Spleen (tissue), 11 donors: Measurements from ENCODE around the gene KCTD1. TPM values are rescaled to one million over a fixed set of nuclear protein-coding genes. Genes with fewer than 3 reads are reported as not detected.

Experiments used
- DNase-seq: peaks from one replicate; pipeline ENCODE4 v3.0.0-alpha.2; 2020
- H3K27ac ChIP-seq, 8 donors: fragments of 200-600 bp; sonication (generic) in 7 of 8; 1 replicate in 4 of 8; 2 replicates in 4 of 8; pipeline versions ENCODE4 v1.5.0 to v1.8.0; 2016 to 2021; ENCODE audit warnings: inconsistent platforms in 4 of 8, mild to moderate bottlenecking in 4 of 8, moderate library complexity in 1 of 8
- H3K27me3 ChIP-seq, 7 donors: fragments of 200-600 bp; sonication (generic) in 6 of 7; replicated peaks in 1 of 7; 1 replicate in 4 of 7; 2 replicates in 3 of 7; pipeline versions ENCODE4 v1.5.0 to v1.8.0; 2016 to 2021; ENCODE audit warnings: inconsistent platforms in 3 of 7, mild to moderate bottlenecking in 1 of 7
- H3K36me3 ChIP-seq, 6 donors: fragments of 200-600 bp; sonication (generic) in 5 of 6; 1 replicate in 4 of 6; 2 replicates in 2 of 6; pipeline versions ENCODE4 v1.5.0 to v1.8.0; 2016 to 2021; ENCODE audit warnings: inconsistent platforms in 2 of 6
- H3K4me1 ChIP-seq, 6 donors: fragments of 200-600 bp; sonication (generic) in 5 of 6; 1 replicate in 3 of 6; 2 replicates in 3 of 6; pipeline versions ENCODE4 v1.5.0 to v1.8.0; 2016 to 2021; ENCODE audit warnings: inconsistent platforms in 3 of 6
- H3K4me3 ChIP-seq, 8 donors: fragments of 200-600 bp; sonication (generic) in 7 of 8; 1 replicate in 4 of 8; 2 replicates in 4 of 8; pipeline versions ENCODE4 v1.5.0 to v1.8.0; 2016 to 2021; ENCODE audit warnings: inconsistent platforms in 4 of 8, mild to moderate bottlenecking in 4 of 8, moderate library complexity in 2 of 8
- H3K9me3 ChIP-seq, 8 donors: fragments of 200-600 bp; sonication (generic) in 7 of 8; 1 replicate in 4 of 8; 2 replicates in 4 of 8; pipeline versions ENCODE4 v1.5.0 to v1.8.0; 2016 to 2021; ENCODE audit warnings: inconsistent platforms in 4 of 8
- POLR2A ChIP-seq, 3 donors: fragments of 450-650 bp; IDR thresholded peaks; one replicate each; pipeline ENCODE4 v1.5.1; 2017; ENCODE audit warnings: antibody characterized with exemption in 3 of 3, mild to moderate bottlenecking in 1 of 3
- POLR2AphosphoS5 ChIP-seq, 3 donors: sonication (generic); formaldehyde crosslinking; IDR thresholded peaks; one replicate each; pipeline ENCODE4 v1.5.1; 2017; ENCODE audit warnings: antibody characterized with exemption in 3 of 3
- WGBS, 5 donors: extraction: QIAGEN DNeasy Blood & Tissue Kit in 3 of 5; methylation state at CpG; one replicate each; pipeline versions ENCODE4 v1.1.5 to v1.1.7; 2013 to 2018; 5-methylcytosine and 5-hydroxymethylcytosine counted together
- intact Hi-C: fragments of 100-400 bp; cut with DNase I; formaldehyde crosslinking; loops from one replicate; pipeline ENCODE4 v1.15.0; 2023; ENCODE audit warnings: low total_unique reads
- polyA plus RNA-seq, 3 donors: library from polyadenylated mRNA; stranded (reverse); fragments of 200-250 nt; gene quantifications; one replicate each; pipeline ENCODE4 v1.2.1, GENCODE V29; 2013
- total RNA-seq, 7 donors: library from RNA; depleted of rRNA in 3 of 7; stranded (reverse); fragments of >200 nt in 3 of 7; fragmentation: NEBNext Ultra II Directional in 4 of 7; extraction: Animal tissue kit (Norgen Biotek cat#: 25700) in 4 of 7; gene quantifications; one replicate each; pipeline versions ENCODE4 v1.1.0 to v1.2.1, GENCODE V29; 2016 to 2021
- TF ChIP-seq, protein P1 (sequence below), 11 experiments: fragments of 200-600 bp in 7 of 11; fragments of 450-650 bp in 4 of 11; sonication (generic) in 4 of 11; IDR thresholded peaks in 8 of 11; conservative IDR thresholded peaks in 3 of 11; 1 replicate in 7 of 11; 2 replicates in 4 of 11; pipeline versions ENCODE4 v1.4.0 to v1.8.0; 2016 to 2021; ENCODE audit warnings: antibody characterized with exemption in 11 of 11, inconsistent platforms in 4 of 11, mild to moderate bottlenecking in 1 of 11
- donor health status: healthy with polysubstance abuse.
- donor health status: DM: no; HTN: no; CAD: no; lungs with moderate emphysema.
- donor health status: DM: no; HTN: no; CAD: no.
- donor health status: Bipolar disorder and iron deficiency.
- donor health status: healthy.
- donor health status: DM: no; HTN: no; CAD: no.
- donor health status: DM: yes; HTN: yes; CAD: no.

The KCTD1 gene
- total and polyA plus RNA-seq, 10 donors, result 1.6 to 11.8 (median 6.6) TPM

DNA sequence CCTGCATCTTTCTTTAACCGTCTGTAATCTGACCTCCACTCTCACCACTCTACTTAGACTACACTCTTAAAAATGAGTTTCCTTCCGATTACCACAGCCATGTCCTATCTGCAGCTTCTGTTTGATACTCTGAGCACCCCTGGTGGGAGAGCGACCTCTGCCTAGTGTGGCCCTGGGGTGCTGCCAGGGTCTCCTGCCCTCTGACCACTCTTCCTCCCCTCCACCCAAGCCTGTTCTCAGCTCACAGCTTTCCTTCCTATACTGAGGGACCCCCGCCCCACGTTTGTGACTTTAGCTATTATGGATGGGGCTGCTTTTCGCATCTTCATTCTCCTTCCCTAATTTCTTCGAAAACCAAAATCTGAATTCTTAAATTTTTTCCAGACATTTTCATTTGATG lies 132.7 kb downstream of the KCTD1 start:
- no peaks in the 10 kb centered on the region for H3K36me3 ChIP-seq
- DNase-seq, result no peak
- H3K27me3 ChIP-seq, result no peaks in the 10 kb centered on the region
- intact Hi-C loops, result no loop called here
- 74 to 80% (median 78%) methylated on average over 7 of the region's 7 CpGs for WGBS, 5 donors
- no peak for TF ChIP-seq POLR2AphosphoS5 (IDR thresholded peaks at IDR 0.05)
- TF ChIP-seq, protein P1, sequence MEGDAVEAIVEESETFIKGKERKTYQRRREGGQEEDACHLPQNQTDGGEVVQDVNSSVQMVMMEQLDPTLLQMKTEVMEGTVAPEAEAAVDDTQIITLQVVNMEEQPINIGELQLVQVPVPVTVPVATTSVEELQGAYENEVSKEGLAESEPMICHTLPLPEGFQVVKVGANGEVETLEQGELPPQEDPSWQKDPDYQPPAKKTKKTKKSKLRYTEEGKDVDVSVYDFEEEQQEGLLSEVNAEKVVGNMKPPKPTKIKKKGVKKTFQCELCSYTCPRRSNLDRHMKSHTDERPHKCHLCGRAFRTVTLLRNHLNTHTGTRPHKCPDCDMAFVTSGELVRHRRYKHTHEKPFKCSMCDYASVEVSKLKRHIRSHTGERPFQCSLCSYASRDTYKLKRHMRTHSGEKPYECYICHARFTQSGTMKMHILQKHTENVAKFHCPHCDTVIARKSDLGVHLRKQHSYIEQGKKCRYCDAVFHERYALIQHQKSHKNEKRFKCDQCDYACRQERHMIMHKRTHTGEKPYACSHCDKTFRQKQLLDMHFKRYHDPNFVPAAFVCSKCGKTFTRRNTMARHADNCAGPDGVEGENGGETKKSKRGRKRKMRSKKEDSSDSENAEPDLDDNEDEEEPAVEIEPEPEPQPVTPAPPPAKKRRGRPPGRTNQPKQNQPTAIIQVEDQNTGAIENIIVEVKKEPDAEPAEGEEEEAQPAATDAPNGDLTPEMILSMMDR (IDR thresholded peaks at IDR 0.05 in 8 of 11, conservative IDR thresholded peaks at IDR 0.05 in 3 of 11), result no peak
- H3K4me3 ChIP-seq, result no peak overlapping the region
- peaks cover 0 to 7% (median 0%) of the 10 kb centered on the region in 8 donors for H3K9me3 ChIP-seq
- H3K4me1 ChIP-seq, result no peaks in the 10 kb centered on the region
- H3K27ac ChIP-seq, result no peak overlapping the region

DNA sequence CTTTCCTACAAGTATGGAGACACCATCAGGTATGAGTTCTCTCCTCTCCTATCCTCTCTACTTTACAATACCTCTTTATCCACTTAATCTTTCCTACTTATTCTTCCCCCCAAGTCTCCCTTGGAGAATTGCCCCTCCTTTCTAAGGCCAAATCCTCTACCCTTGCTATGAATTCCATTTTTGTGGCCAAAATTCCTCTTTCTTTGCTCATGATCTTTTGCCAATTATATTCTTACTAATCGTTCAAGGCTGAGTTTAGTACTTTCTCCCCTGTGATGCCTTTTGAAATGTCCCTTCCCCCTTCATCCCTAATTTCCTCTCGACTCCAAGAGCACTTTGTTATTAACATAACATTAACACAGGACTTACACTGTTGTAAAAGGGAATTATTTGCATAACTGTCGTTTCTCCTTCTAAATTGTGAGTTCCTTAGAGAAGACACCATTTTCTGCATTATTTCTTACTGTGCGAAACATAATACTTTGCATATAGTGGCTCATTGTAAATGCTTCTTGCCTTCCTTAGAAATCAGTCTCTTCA lies 133.4 kb downstream of the KCTD1 start:
- DNase-seq, result no peak
- Histone ChIP-seq H3K4me1 (no peaks in the 10 kb centered on the region), H3K9me3 (peaks cover 0 to 7% (median 0%) of the 10 kb centered on the region in 8 donors), H3K27me3 (no peaks in the 10 kb centered on the region), H3K4me3 (no peak overlapping the region), H3K36me3 (no peaks in the 10 kb centered on the region), H3K27ac (no peak overlapping the region)
- 48 to 64% (median 59%) methylated on average over 4 of the region's 4 CpGs for WGBS, 5 donors
- TF ChIP-seq POLR2A (IDR thresholded peaks at IDR 0.05), result no peak
- TF ChIP-seq, protein P1 (IDR thresholded peaks at IDR 0.05 in 8 of 11, conservative IDR thresholded peaks at IDR 0.05 in 3 of 11), result no peak
- no peak for TF ChIP-seq POLR2AphosphoS5 (IDR thresholded peaks at IDR 0.05)
- intact Hi-C loops, result no loop called here

DNA sequence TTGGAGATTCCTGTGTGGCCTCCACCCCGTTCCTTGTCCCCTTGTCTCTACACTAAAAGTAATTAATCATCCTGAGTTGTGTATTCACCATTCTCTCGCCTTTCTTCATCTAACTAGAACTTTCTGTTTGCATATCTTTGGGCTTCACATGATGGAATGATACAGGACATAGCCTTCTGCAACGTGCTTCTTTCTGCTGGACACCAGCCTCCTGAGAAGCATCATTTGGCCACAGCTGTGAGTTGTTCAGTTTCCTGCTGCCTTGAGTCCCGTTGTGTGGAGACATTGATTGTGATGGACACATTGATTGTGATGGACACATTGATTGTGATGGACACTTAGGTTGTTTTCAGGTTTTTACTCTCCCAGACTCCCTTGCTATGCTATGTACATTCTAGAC lies 139.3 kb downstream of the KCTD1 start:
- no peaks in the 10 kb centered on the region for H3K4me1 ChIP-seq
- peaks cover 0 to 7% (median 0%) of the 10 kb centered on the region in 8 donors for H3K9me3 ChIP-seq
- TF ChIP-seq, protein P1 (IDR thresholded peaks at IDR 0.05 in 8 of 11, conservative IDR thresholded peaks at IDR 0.05 in 3 of 11), result no peak
- no peak overlapping the region for H3K27ac ChIP-seq
- intact Hi-C loops, result no loop called here
- H3K27me3 ChIP-seq, result no peaks in the 10 kb centered on the region
- no peaks in the 10 kb centered on the region for H3K36me3 ChIP-seq
- no peak for DNase-seq
- WGBS, 5 donors, result 77 to 87% (median 80%) methylated on average over 4 of the region's 4 CpGs
- H3K4me3 ChIP-seq, result no peak overlapping the region

DNA sequence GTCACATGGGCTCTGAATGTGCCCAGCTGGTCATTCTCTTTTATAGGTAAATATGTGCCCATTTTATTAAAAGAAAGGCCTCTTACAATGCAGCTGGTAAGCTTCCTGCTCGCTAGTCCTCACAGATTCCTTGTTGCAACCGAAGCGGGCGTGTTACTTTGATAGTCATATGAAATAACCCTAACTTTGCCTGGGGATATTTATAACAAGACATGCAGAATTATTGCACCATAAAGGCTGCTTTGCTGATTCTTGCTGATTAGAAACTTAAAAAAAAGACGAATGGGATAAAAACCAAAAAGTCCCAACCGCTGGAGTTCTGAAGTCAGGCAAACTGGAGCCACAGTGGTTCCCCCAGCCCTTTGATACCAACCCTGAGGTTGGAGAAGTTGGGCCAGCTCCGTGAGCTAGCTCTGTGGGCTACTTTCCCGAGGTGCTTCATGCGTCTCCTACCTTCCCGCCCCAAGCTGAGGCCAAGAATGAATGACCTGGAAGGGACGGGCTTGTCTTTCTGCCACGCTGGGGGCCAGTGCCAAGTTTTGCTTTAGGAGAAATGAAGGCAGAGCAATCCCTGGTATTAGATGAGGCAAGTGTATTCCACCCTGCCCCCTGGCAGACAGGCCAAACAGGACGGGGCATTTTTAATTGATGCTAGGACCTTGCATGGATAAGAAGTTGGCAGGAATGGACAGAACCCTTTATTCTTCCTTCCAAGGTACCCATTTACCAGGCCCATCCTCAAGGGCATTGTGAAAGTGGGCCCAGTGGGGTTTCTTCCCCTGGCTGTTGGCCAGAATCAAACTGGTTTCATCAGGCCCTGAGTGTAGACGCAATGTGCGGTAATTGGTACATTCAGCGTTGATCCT lies 140.4 kb downstream of the KCTD1 start:
- 89 to 98% (median 91%) methylated on average over 16 of the region's 16 CpGs for WGBS, 5 donors
- no peaks in the 10 kb centered on the region for H3K36me3 ChIP-seq
- peaks cover 0 to 7% (median 0%) of the 10 kb centered on the region in 8 donors for H3K9me3 ChIP-seq
- no peak overlapping the region for H3K27ac ChIP-seq
- no peak overlapping the region for H3K4me3 ChIP-seq
- TF ChIP-seq, protein P1 (IDR thresholded peaks at IDR 0.05 in 8 of 11, conservative IDR thresholded peaks at IDR 0.05 in 3 of 11), result no peak
- TF ChIP-seq POLR2A (IDR thresholded peaks at IDR 0.05) (no peak), POLR2AphosphoS5 (IDR thresholded peaks at IDR 0.05) (no peak)
- intact Hi-C loops, result no loop called here
- DNase-seq, result no peak
- H3K4me1 ChIP-seq, result no peaks in the 10 kb centered on the region
- H3K27me3 ChIP-seq, result no peaks in the 10 kb centered on the region
